NCI-H1694 treated with DMSO at 0.1 percent for 48 hours (cell line): ENCODE results near the gene KLKB1.
"Not testable (repeated sequence)": the region's sequence is repeated elsewhere in the genome, so short reads cannot be mapped to it uniquely, and the experiment has no call there.

Experiments used
- DNase-seq: peaks from one replicate; lab custom pipeline; 2025; lab: John Stamatoyannopoulos, UW

Gene KLKB1

DNA sequence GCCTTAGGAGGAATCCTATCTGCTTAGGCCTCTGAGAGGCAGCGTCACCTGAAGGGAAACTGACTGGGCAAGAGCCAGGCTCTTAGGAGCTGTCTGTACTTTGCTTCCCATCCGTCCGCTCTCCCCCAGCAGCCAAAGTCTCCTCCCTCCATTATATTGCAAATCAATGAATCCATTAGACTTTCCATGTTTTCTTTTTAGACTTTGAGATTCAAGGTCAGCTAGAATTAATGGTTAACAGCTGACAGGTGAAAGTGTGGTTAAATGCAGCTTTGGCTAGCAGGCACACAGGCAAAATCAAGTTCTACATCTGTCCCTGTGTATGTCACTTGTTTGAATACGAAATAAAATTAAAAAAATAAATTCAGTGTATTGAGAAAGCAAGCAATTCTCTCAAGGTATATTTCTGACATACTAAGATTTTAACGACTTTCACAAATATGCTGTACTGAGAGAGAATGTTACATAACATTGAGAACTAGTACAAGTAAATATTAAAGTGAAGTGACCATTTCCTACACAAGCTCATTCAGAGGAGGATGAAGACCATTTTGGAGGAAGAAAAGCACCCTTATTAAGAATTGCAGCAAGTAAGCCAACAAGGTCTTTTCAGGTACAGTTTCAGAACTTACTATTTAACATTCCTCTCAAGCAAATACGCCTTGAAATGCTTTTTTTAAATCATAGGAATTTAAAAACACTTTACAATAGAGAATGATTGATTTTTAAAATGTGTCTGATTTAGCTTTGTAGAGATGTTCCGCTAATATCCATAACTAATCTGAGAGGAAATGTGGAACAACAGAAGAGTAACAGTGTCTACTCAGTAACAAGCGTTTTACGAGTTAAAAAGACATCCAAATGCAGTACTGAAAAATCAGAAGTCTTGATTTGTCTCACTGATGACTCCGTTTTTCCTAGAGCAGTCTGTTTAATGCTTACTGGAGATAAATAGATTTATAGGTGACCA, 38.7 kb downstream of the KLKB1 start, which contains the start of gene F11:
Gene F11 (plus strand): TSS at position 507 of the 970 bp plus-strand sequence. CDS start 948 bp downstream, outside the sequence.
- DNase-seq: no peak

GRCh38 chr4:186266729-186267456, 39.6 kb downstream of the KLKB1 start:
- DNase-seq: no peak

- DNase-seq: no peak
Observed at GRCh38 chr4:186271081-186271678, 43.9 kb downstream of the KLKB1 start.

GRCh38 chr4:186272699-186273391, 45.5 kb downstream of the KLKB1 start:
- DNase-seq: no peak

- DNase-seq: not testable (repeated sequence)
Observed at GRCh38 chr4:186273392-186273789, 46.1 kb downstream of the KLKB1 start.

- no peak for DNase-seq
Observed at GRCh38 chr4:186283311-186283710, 56.0 kb downstream of the KLKB1 start.

GRCh38 chr4:186285147-186285546, 57.8 kb downstream of the KLKB1 start:
- no peak for DNase-seq

DNA sequence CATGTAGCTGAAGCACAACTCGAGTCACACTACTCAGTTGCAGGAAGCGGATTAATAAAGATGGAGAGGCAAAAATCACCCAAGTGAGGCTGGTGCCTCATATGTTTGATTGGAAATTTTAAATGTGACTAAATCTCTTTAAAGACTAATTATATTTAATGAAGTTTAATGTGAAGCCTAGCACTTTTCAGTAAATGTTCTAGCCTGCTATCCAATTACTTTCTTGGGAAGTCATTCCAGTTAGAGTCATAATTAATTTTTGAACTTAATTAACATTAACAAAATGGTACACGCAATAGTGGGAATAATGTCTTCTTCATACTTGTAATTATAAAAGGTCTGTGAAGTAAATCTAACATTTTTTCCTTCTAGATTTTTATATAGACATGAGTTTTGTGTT, 59.3 kb downstream of the KLKB1 start:
- DNase-seq: no peak

GRCh38 chr4:186291256-186291890, 64.1 kb downstream of the KLKB1 start:
- DNase-seq: no peak

GRCh38 chr4:186294160-186294559, 66.9 kb downstream of the KLKB1 start:
- DNase-seq: no peak

DNA sequence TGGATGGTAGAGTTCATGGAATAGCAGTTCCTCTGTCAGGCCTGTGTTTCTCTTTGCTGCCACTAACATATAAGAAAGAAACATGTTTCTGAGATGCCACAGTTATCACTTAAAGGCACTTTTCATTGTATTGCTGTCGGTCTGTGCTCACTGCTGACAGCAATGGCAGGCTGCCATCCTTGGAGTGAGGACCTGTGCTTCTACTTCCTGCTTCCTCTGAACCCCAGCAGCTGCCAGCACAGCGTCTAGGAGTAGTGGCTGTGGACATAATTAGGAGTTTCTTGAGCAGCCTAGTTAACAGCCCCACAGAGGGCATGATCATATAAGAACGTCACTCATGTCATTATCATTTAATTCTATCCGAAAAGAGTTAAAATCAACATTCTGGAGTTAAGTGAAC, 69.2 kb downstream of the KLKB1 start:
- DNase-seq: no peak

GRCh38 chr4:186297013-186297645, 69.8 kb downstream of the KLKB1 start:
- DNase-seq: peak; percentile 22

DNA sequence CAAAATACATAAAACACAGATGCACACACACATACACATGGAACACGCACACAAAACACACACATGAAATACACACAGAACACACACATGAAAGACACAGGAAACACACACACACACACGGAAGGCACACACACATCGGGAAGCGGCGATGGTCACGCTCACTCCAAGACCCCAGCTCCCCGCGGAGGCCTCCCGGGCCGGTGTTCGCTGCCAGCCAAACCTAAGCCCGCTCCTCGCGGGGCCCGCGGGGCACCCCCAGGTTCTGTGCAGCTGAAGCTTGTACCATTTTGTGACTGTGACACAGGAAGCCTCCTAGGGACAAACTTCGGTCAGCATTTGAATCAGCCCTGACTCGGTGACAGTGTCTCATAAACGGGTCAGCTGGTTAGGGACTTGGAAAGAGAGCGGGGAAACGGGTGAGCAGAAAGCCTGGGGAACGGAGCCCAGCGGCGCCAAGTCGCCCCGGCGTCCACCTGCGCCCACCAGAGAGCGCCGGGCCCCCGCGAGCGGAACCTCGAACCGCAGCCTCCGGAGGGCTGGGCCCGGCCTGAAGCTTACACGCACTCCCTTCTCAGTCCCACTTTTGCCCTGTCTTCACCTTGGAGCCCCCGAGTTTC, 70.8 kb downstream of the KLKB1 start:
- DNase-seq: no peak

- DNase-seq: no peak
Observed at GRCh38 chr4:186299291-186299690, 72.0 kb downstream of the KLKB1 start.

- DNase-seq: no peak
Observed at GRCh38 chr4:186300659-186301390, 73.5 kb downstream of the KLKB1 start.

GRCh38 chr4:186304216-186304615, 76.9 kb downstream of the KLKB1 start:
- DNase-seq: no peak

DNA sequence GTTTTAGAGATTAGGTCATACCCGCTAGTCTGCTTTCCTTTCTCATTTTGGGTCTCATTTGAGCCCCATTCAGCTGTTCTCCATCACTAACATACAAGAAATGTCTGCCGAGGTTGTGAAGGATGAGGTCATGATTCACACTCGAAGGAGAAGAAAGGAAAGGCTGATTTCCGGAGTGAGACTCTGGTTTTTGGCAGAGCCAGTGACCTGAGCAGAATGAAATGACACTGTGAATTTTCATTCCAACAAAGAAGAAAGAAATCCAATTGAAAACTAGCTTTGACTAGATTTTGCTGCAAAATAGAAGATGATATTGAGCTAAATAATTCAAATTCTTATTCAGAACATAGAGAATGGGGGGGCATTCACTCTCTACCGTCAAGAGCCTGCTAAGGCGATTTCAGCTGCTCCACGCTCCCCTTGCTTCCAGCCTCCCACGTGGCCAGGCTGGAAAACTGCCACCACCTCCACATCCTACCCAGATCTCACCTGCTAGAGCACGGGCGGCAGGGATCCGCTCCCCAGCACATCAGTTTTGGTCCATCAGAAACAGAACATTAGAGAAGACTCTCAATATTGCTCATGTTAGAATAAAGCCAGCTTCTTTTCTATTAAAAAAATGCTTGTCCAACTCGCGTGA, 77.7 kb downstream of the KLKB1 start:
- no peak for DNase-seq

- DNase-seq: no peak
Observed at GRCh38 chr4:186307497-186307896, 80.2 kb downstream of the KLKB1 start.

GRCh38 chr4:186307916-186308315, 80.6 kb downstream of the KLKB1 start:
- no peak for DNase-seq
